ENCODE measurements around the gene MED12.
A peak's percentile ranks its signal among the peaks of the same experiment; 100 is the strongest.

The MED12 gene

DNA sequence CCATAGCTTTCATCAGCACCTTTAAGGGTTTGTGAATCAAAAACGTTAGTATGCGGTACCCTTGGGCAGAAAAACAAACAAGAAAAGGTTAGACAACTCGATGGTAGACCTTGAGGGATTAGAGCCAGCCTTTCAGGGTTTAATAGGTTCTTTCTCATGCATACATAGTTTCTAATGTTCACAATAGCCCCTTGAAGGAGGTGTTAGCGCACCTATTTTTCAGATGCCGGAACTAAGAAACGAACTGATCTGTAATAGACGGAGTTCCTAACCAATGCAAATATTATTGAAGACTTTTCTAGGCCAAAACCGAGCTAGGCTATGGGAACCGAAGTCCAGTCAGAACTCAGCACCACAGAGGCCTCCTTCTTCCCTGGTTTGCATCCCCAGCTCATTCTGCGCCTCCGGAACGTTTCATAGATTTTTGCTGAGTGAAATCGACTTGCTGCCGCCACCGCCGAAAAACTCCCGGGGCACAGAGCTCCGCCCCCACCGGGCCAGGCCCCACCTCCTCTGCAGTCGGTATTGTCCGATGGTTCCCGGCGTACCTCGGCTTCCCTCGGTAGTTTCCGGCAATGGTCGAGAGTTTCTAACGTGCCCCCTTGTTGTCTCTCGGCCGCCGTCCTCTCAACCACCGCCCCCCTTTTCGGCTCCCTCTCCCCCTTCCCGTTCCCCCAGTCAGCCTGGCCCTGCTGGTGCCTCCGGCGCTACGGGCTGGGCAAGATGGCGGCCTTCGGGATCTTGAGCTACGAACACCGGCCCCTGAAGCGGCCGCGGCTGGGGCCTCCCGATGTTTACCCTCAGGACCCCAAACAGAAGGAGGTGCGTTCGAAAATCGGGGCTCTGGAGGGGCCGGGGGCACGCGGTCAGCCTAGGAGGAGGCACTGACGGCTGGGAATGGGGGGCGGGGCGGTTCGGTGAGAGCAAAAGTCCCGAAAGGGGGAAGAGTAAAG is at the start of gene MED12:
TSS of gene MED12 (plus strand) at position 565 of the 953 bp plus-strand sequence. CDS start at position 724, 159 bp downstream.
- DNase-seq, result peak; percentile 83

DNA sequence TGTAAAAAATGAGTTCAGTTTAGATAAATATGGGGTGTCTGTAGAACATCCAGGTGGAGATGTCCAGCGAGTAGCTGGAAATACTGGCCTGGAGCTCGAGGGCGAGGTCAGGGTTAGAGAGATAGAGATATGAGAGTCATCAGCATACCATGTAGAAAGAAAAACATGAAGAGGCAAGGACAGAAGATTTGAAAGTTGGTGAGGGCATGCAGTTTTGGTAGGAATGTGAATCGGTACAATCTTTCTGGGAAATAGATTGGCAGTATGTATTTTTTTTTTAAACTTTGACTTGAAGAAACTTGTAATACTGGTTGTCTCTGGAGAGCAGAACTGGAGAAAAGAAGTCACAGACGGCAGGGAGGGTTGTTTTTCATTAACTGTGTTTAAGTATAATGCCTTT is 47.9 kb upstream of the MED12 start:
- DNase-seq, result no peak

DNA sequence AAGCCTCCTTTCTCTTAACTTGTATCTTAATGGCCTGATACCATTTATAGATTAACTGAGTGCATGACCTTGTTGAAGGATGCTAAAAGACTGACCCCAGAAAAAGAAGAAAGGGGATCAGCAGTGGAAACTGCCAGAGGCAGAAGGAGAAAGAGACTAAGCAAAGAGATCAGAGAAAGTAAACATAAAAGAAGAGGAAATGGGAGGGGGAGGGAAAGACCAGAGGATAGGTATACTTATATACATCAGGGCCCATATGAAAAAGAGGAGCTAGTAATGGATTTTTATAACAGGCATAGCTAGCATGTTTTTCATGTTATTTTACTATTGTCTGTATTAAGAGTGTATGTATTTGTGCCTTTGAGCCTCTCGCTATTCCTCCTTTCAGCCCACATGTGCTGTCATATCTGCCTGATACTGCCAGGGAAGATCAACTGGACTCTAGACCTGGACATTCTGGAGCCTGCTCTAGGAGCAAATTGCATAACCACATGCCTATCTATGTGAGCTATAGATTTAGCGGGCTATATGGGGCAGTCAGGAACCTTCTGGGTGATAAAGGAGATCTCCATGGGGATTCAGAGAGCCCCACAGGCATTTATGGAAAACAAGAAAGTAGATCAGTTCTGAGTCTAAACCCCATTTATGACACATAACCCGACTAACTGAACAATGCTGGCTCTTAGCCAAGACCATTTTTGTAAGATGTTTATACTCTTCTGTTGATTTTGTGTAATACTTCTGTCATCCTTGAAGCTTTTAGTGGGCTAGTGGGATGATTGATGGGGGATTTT is 36.9 kb upstream of the MED12 start:
- DNase-seq, result no peak

DNA sequence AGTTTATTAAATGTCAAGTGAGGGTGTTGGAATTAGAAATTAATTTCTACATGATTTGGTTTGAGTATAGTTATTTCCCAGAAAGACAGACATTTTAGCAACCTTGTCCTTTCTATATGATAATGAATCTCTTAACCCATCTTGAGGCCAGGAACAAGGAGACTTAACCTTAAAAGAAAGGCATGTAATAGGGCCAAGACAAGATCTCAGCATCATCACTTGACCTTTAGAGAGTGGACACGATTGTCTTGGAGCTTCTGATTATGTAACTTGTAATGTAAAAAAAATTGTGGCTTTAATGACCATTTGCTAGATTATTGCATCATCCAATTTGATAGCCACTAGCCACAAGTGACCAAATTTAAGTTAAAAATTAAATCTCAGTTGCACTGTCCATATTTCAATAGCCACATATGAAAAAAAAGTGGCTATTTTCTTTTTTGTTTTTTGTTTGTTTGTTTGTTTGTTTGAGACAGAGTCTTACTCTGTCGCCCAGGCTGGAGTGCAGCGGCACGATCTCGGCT is 36.2 kb upstream of the MED12 start:
- DNase-seq, result no peak

DNA sequence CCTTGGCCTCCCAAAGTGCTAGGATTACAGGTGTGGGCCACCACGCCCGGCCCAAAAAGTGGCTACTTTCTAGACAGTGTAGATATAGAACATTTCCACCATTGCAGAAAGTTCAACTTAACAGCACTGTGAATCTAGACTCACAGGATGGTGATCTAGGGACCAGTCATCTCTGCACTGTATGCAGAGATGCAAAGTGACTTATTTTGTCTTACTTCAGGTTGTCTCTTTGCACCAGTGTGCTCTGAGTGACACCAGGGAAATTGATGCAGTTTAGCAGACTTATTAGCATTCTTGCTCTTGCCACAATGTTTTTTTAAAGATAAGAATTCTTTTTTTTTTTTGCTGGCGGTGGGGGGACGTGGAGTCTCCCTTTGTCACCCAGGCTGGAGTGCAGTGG is 35.6 kb upstream of the MED12 start:
- DNase-seq, result no peak

DNA sequence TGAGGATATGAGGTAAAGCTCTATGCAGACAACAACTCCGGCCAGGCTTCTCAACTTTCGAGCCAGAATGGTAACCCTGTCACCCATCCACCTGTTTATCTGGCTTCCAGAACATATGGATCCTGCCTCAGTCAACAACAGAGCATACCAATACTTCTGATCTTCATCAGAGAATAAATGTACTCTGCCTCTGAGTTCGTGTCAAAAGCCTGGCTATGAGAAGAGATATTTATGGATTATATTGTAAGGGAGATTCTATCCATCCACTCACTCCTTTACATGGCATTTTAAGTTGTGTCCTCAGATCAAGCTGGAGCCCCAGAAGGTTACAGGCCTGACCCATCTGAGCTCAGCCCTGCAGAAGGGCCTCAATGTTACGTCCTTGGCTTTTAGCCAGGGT is 32.5 kb upstream of the MED12 start:
- no peak for DNase-seq

DNA sequence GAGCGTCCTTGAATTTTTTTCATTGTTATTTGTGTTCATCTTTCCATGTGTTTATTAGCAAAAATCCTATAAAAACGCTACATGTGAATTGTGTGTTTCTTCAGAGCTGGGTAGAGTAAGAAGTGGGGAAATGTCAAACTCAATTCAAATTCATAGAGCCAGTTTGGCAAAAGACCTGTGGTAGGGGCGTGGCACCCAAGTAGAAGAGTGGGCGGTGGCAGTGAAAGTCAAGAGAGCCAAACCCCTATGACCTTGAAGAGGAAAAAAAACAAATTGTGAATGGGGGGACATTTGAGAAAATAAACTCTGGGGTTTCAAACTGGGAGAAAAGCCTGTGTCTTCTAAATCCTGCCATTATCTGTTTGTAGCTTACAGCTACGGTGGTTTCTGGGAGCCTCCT is 27.1 kb upstream of the MED12 start:
- DNase-seq, result no peak

DNA sequence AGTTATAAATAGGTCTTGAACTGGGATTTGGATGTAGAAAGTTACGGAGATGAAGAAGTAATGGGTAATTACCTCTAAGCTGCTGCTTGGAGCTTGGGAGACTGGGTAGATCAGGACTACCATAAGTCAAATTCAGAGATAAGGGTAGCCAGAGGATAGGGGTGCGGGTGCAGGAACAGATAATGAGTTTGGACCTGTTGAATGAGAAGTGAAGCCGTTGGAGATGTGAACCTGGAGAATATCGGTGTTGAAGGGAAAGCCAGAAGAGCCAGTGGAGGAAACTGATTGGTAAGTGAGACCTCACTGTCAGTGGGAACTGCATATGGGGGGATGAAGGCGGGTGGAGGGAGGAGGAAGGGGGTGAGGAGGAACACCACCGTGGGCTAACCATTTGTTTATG is 23.4 kb upstream of the MED12 start:
- no peak for DNase-seq

DNA sequence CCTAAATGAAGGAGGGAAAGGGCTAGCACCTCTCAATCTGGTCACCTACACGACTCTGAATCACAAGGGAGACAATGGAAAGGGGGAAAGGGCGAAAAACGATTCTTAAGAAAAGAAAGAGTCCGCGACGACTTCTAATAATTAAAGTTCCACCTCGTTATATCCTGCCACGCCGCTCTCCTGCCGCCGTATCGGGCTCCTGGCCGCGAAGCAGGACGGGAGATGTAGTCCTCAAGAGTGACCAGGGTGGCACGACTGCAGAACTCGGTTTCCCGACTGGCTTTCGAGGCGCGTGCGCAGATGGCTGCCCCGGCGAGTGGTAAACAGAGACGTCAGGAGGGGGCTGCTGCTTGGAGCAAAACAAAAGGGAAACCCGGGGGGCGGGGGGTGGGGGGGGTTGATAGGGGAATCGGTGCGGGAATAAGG is 22.8 kb upstream of the MED12 start, which contains the start of gene FOXO4:
TSS of gene FOXO4 (plus strand) at position 297 of the 426 bp plus-strand sequence. CDS start 678 bp downstream, outside the sequence.
- peak; percentile 93 for DNase-seq

DNA sequence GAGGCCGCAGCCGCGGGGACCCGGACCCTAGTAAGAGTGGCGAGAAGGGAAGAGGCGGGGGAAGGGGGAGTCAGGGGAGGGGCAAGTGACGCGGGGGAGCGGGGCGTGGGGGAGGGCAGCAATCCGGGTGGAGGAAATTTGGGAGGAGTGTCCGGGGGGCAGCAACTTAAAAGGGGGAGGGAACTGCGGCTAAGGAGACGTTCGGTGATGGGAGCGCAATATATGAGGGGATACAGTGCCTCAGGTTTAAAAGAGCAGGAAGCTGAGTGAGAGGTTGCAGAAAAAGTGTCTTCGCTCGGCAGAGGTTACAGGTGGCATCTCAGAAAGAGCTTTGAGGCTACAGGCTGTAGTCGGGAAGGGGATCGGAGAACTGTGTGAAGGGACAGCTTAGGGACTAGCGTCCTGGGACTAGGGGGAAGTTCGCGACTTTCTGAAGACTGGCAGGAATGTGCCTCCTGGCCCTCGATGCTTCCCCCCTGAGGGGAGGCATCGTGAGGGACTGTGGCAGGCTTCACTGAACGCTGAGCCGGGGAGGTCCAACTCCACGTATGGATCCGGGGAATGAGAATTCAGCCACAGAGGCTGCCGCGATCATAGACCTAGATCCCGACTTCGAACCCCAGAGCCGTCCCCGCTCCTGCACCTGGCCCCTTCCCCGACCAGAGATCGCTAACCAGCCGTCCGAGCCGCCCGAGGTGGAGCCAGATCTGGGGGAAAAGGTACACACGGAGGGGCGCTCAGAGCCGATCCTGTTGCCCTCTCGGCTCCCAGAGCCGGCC is 22.2 kb upstream of the MED12 start:
- DNase-seq, result no peak

DNA sequence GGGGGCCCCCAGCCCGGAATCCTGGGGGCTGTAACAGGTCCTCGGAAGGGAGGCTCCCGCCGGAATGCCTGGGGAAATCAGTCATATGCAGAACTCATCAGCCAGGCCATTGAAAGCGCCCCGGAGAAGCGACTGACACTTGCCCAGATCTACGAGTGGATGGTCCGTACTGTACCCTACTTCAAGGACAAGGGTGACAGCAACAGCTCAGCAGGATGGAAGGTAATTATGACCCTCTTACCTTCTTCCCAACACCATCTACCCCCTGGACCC is 21.7 kb upstream of the MED12 start:
- no peak for DNase-seq

DNA sequence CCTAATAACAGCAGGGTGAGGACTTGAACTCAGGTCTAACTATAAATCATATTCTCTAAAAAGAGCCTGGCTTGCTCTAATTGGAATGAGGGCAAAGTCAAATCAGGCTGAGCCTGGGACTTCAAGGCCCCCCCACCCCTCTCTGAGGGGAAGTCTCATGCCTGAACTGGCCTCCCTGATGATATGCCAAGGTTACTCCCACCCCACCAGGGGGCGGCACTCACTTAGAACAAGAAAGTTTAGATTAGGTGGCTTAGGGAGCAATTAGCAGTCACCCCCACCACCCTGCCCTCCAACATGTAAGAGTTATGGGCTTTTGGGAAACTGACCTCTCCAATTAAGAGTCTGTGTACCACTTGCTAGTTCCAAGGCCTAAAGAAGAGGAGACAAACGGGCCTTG is 20.1 kb upstream of the MED12 start:
- peak; percentile 82 for DNase-seq

DNA sequence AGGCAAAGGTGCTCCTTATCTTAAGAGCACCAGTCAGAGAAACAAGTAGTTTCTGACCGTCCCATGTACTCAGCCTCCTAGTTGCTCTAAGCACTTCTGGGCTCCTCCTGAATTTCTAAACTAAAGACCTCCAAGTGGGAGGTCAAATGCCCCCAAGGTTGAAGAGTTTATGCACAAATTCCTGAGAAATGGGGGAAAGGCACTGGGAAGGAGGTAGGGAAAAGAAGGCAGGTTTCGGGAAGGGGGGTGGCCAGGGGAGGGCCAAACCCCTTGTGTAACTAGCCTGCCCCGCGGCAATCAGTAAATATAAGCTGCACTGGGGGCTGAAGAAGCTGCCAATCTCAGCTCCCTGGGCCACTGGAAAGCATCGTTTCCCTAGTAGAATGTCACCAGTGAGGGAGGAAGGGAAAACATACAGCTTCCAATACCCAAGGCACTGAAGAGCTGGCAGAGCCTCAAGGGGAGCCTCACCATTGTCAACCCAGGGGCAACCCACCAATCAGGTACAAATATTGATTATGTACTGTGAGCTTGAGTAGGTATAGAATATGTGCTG is 19.4 kb upstream of the MED12 start:
- no peak for DNase-seq

DNA sequence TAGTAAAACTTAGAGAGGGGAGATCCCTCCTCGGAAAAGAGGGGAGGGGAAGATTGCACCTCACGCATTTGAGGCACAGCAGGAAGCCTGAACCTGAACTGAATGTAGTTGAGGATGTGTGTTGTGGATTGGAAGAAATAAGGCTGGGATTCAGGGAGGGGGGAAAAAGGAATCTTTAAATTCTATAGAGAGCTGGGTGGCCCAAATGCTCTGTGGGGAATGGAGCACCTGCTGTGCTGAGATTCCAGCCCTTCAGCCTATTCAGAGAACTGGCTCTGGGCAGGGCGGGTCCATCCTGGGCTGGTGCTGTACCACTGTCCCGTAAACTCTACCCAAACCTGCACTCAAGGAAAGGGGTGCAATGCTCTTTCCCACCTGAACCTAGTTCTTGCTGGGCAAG is 18.7 kb upstream of the MED12 start:
- DNase-seq, result no peak

DNA sequence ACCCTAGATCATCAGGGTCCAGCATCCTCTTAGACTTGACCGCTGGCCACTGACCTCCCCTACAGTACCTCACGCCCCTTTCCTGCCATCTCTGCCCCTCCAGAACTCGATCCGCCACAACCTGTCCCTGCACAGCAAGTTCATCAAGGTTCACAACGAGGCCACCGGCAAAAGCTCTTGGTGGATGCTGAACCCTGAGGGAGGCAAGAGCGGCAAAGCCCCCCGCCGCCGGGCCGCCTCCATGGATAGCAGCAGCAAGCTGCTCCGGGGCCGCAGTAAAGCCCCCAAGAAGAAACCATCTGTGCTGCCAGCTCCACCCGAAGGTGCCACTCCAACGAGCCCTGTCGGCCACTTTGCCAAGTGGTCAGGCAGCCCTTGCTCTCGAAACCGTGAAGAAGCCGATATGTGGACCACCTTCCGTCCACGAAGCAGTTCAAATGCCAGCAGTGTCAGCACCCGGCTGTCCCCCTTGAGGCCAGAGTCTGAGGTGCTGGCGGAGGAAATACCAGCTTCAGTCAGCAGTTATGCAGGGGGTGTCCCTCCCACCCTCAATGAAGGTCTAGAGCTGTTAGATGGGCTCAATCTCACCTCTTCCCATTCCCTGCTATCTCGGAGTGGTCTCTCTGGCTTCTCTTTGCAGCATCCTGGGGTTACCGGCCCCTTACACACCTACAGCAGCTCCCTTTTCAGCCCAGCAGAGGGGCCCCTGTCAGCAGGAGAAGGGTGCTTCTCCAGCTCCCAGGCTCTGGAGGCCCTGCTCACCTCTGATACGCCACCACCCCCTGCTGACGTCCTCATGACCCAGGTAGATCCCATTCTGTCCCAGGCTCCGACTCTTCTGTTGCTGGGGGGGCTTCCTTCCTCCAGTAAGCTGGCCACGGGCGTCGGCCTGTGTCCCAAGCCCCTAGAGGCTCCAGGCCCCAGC is 17.6 kb upstream of the MED12 start:
- DNase-seq, result no peak

DNA sequence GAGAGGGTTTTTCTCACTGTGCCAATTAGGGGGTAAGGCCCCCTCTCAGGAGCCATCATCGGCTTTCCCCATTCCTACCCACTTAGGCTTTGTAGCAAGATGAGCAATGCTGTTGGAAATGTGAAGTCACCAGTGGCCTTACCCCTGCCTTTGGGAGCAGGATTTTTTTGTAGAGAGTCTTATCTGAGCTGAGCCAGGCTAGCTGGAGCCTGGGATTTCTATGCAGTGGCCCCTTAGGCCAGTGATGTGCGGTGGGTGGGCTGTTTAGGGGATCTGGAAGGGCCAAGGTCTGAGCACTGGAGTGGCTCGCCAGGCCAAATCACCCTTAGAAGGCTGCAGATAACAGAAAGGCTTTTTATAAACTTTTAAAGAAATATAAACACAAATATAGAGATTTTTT is 16.1 kb upstream of the MED12 start:
- no peak for DNase-seq

DNA sequence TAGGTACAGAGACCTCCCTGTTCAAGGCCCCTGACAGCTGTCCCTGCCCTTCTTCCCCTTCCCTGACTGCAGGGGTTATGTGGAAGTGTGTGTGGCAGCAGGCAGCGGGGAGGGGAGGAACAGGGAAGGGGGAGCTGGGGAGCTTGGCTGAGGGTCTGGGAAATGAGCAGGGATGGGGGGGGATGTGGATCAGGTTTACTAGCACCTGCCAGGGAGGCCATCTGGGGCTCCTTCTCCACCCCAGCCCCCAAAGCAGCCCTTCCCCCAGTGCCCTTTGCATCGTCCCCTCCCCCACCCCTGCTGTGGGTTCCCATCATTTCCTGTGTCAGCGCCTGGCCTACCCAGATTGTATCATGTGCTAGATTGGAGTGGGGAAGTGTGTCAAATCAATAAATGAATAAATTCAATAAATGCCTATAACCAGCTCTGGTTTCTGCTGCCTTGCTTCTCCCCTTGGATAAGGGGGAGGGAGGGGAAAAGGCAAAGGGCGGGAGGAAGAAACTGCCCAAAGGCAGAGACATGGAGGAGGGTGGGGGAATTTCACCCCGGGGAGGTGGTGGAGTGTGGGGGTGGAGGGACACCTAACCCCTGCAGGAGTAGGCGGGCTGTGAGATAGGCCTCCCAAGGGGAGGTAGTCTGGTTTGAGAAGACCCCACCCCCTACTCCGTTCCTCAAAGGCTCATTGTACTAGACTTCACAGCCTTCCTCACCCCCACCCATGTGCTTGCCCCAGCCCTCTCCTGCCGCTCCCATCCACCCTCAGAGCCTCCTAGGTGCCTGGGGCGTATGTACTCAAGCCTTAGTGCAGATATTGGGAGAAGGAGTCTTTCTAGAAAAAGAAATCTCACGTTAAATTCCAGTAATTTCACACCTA is 15.0 kb upstream of the MED12 start:
- peak; percentile 61 for DNase-seq

DNA sequence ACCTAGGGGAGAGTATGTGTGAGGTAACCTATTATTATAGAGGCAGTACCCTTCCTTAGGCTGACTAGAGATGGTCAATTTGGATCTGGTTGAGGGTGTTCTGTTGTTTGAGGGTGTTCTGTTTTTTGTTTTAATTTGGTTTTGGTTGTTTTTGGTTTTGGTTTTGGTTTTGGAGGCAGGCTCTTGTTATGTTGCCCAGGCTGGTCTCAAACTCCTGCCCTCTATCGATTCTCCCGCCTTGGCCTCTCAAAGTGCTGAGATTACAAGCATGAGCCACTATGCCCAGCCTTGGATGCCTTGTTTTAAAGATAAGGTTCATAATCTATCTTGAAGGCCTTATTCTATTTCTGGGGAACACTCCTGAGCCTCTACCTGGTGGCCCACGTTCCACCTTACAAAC is 12.8 kb upstream of the MED12 start:
- no peak for DNase-seq

DNA sequence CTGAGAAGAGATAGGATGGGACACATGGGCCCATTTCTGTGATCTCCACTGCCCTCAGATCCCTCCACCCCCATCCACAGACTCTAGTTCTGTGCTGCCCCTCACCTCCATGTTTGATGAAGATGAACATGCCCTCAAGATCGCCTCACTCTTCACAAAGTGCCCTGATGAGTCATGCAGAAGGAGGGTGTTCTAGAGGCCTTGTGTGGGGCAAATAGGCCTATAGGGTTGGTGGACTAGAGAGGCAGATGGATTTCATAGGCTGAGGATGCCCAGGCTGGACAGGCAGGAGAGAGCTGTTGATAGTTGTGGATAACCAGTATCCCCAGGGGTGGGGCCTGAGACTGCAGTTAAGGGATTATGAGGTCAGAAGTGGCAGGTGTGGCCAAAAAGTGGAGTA is 12.0 kb upstream of the MED12 start, which contains the start of gene CXorf65:
TSS of gene CXorf65 (minus strand) at position 314 of the 400 bp plus-strand sequence. CDS start at position 130, 184 bp downstream.
- peak; percentile 31 for DNase-seq

DNA sequence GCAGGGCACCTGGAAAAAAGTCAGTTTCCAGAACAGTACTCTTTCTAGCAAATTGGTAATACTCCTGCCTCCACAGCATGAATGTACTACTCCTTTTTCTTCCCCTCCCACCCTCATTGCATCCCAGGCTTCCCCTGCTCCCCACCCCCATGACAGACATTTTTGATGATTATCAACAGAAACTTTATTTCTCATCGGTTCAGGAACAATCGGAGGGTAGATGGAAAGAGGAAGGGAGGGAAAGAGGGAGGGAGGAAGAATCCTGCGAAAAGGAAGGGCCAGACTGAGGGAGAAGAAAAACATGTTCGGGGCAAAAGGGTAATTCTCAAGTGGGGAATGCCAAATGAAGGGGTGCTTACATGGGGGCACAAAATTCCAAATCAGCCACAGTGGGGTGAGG is 11.2 kb upstream of the MED12 start:
- DNase-seq, result no peak

Data from CD4-positive, alpha-beta T cell treated with Interleukin-15 for 1 hour (primary cell).